ENCODE measurements around the gene ZNF30. TPM values are rescaled to one million over a fixed set of nuclear protein-coding genes. Genes with fewer than 3 reads are reported as not detected.
"Not testable (repeated sequence)": the region's sequence is repeated elsewhere in the genome, so short reads cannot be mapped to it uniquely, and the experiment has no call there.

ZNF30 gene
- total and polyA plus RNA-seq, 9 donors, result 1.5 to 5.5 (median 2.9) TPM

- no peaks in the 10 kb centered on the region for H3K36me3 ChIP-seq
- no peaks in the 10 kb centered on the region for H3K9me3 ChIP-seq
- H3K4me1 ChIP-seq (ENCODE audit: insufficient read depth), result peaks cover 6% of the 10 kb centered on the region
- DNase-seq, result no peak
- intact Hi-C loops (cut with DNase I), result no loop called here
- H3K27me3 ChIP-seq, result no peaks in the 10 kb centered on the region
- TF ChIP-seq EP300 (IDR thresholded peaks at IDR 0.05), result no peak
- TF ChIP-seq, protein P1, sequence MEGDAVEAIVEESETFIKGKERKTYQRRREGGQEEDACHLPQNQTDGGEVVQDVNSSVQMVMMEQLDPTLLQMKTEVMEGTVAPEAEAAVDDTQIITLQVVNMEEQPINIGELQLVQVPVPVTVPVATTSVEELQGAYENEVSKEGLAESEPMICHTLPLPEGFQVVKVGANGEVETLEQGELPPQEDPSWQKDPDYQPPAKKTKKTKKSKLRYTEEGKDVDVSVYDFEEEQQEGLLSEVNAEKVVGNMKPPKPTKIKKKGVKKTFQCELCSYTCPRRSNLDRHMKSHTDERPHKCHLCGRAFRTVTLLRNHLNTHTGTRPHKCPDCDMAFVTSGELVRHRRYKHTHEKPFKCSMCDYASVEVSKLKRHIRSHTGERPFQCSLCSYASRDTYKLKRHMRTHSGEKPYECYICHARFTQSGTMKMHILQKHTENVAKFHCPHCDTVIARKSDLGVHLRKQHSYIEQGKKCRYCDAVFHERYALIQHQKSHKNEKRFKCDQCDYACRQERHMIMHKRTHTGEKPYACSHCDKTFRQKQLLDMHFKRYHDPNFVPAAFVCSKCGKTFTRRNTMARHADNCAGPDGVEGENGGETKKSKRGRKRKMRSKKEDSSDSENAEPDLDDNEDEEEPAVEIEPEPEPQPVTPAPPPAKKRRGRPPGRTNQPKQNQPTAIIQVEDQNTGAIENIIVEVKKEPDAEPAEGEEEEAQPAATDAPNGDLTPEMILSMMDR (IDR thresholded peaks at IDR 0.05), result no peak
- no peak for TF ChIP-seq POLR2A (IDR thresholded peaks at IDR 0.05)
- WGBS, 3 donors, result 75 to 84% (median 77%) methylated on average over 6 of the region's 6 CpGs
- H3K27ac ChIP-seq, result no peak overlapping the region
- no peak overlapping the region for H3K4me3 ChIP-seq
These were observed 40.8 kb downstream of the ZNF30 start for GRCh38 chr19:34967551-34967950.

DNA sequence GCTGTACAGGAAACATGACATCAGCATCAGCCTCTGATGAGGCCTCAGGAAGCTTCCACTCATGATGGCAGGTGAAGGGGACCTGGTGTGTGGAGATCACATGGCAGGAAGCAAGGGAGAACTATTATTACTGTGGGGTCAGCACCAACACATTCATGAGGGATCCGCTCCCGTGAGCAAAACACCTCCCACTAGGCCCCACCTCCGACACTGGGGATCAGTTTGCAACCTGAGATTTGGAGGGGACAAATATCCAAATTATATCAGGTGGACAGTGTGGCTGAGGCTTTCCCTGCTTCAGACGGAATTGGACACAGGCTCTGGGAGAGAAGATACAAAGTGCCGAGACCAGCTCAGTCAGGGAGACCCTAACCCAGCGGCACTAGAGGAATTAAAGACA, 43.0 kb downstream of the ZNF30 start:
- H3K9me3 ChIP-seq, result no peaks in the 10 kb centered on the region
- intact Hi-C loops (cut with DNase I), result loop anchor here (5.0 to 10.0 kb wide), 3 partner anchors 43 to 125 kb away; no protein-coding TSS in a partner anchor

DNA sequence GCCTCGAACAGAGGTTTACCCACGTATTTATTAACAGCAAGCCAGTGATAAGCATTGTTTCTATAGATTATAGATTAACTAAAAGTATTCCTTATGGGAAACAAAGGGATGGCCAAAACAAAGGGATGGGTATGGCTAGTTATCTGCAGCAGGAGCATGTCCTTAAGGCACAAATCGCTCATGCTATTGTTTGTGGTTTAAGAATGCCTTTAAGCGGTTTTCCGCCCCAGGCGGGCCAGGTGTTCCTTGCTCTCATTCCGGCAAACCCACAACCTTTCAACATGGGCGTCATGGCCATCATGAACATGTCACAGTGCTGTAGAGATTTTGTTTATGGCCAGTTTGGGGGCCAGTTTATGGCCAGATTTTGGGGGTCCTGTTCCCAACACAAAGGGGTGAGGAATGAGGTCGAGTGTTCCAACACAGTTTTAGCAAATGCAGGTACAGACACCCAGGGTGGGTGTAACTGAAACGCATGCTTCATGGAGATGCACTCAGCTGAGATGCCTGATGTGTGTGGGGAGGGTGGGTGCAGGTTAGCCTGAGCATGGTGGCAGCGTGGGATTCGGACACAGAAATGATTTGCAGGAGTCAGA, 43.6 kb downstream of the ZNF30 start:
- H3K27me3 ChIP-seq; DNase-seq; H3K4me1 ChIP-seq (ENCODE audit: insufficient read depth); H3K27ac ChIP-seq; H3K9me3 ChIP-seq; H3K4me3 ChIP-seq; H3K36me3 ChIP-seq: not testable (repeated sequence)
- 85 to 87% (median 87%) methylated on average over 12 of the region's 12 CpGs for WGBS, 3 donors
- intact Hi-C loops (cut with DNase I), result loop anchor here (5.0 to 10.0 kb wide), 3 partner anchors 42 to 125 kb away; no protein-coding TSS in a partner anchor

More for the DNA sequence above, 43.0 kb downstream of the ZNF30 start:
- no peak for TF ChIP-seq EP300 (IDR thresholded peaks at IDR 0.05)
- TF ChIP-seq POLR2A (IDR thresholded peaks at IDR 0.05), result no peak
- TF ChIP-seq, protein P1 (IDR thresholded peaks at IDR 0.05), result no peak
- DNase-seq, result no peak
- no peaks in the 10 kb centered on the region for H3K27me3 ChIP-seq
- no peaks in the 10 kb centered on the region for H3K4me1 ChIP-seq (ENCODE audit: insufficient read depth)
- no peaks in the 10 kb centered on the region for H3K36me3 ChIP-seq
- WGBS, 3 donors, result 87 to 91% (median 88%) methylated on average over 6 of the region's 6 CpGs
- H3K4me3 ChIP-seq, result no peak overlapping the region
- H3K27ac ChIP-seq, result no peak overlapping the region

DNA sequence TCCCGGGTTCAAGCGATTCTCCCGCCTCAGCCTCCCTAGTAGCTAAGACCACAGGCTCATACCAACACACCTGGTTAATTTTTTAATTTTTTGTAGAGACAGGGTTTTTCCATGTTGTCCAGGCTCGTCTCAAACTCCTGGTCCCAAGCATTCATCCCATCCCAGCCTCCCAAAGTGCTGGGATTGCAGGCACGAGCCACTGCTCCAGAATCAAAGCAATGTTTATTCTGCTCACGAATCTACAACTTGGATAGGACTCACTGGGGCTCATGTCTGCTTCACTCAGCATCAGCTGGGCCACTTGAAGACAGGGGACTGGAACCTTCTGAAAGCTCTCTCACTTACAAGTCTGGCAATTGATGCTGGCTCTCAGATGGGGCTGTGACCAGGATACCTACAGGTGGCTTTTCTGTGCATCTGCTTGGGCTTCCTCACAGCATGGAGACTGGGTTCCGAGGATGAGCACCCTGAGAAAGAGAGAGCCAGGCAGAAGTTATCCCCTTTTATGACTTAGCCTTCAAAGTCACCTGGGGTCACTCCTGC, 45.5 kb downstream of the ZNF30 start:
- H3K9me3 ChIP-seq, result no peaks in the 10 kb centered on the region
- no peaks in the 10 kb centered on the region for H3K27me3 ChIP-seq
- intact Hi-C loops (cut with DNase I), result loop anchor here (2.0 to 10.0 kb wide), 5 partner anchors 40 to 123 kb away; no protein-coding TSS in a partner anchor
- 88 to 90% (median 88%) methylated on average over 7 of the region's 7 CpGs for WGBS, 3 donors
- no peak overlapping the region for H3K4me3 ChIP-seq
- H3K4me1 ChIP-seq (ENCODE audit: insufficient read depth), result no peaks in the 10 kb centered on the region
- DNase-seq, result no peak
- TF ChIP-seq, protein P1 (IDR thresholded peaks at IDR 0.05), result no peak
- TF ChIP-seq POLR2A (IDR thresholded peaks at IDR 0.05) (no peak), EP300 (IDR thresholded peaks at IDR 0.05) (no peak)
- H3K36me3 ChIP-seq, result no peaks in the 10 kb centered on the region
- H3K27ac ChIP-seq, result no peak overlapping the region

- 63 to 77% (median 66%) methylated on average over 5 of the region's 5 CpGs for WGBS, 3 donors
- intact Hi-C loops (cut with DNase I), result loop anchor here (5.0 to 10.0 kb wide), 3 partner anchors 38 to 120 kb away; no protein-coding TSS in a partner anchor
- TF ChIP-seq, protein P1 (IDR thresholded peaks at IDR 0.05), result no peak
- TF ChIP-seq POLR2A (IDR thresholded peaks at IDR 0.05) (no peak), EP300 (IDR thresholded peaks at IDR 0.05) (no peak)
These were observed 47.9 kb downstream of the ZNF30 start for GRCh38 chr19:34974646-34975045.

More at GRCh38 chr19:34974646-34975045, 47.9 kb downstream of the ZNF30 start:
- Histone ChIP-seq H3K27me3 (no peaks in the 10 kb centered on the region), H3K27ac (no peak overlapping the region), H3K9me3 (no peaks in the 10 kb centered on the region), H3K4me3 (no peak overlapping the region), H3K4me1 (ENCODE audit: insufficient read depth) (no peaks in the 10 kb centered on the region), H3K36me3 (no peaks in the 10 kb centered on the region)
- DNase-seq, result no peak

Measured in ovary (tissue), 9 donors.